ENCODE measurements around the gene SMAD7. TPM values are rescaled to one million over a fixed set of nuclear protein-coding genes. Genes with fewer than 3 reads are reported as not detected.

The SMAD7 gene
- total RNA-seq, 2 donors from 2014 or later, result 21.2 to 21.6 TPM

- H3K4me3 ChIP-seq, result no peak overlapping the region
- TF ChIP-seq CTCF (IDR thresholded peaks at IDR 0.05), result no peak
- no peaks in the 10 kb centered on the region for H3K9me3 ChIP-seq
- peak overlapping the region in 1 of 2 donors; percentile 68 for H3K9ac ChIP-seq (ENCODE audit: low read depth in 2 of 2, low read length in 2 of 2)
- no peaks in the 10 kb centered on the region for H3K36me3 ChIP-seq
- peaks cover 82% of the 10 kb centered on the region for H3K4me1 ChIP-seq
- intact Hi-C loops (cut with DNase I), result no loop called here
- DNase-seq, result no peak
- no peaks in the 10 kb centered on the region for H3K27me3 ChIP-seq
- H3K27ac ChIP-seq, result peak overlapping the region; percentile 18
These were observed 23.3 kb downstream of the SMAD7 start for GRCh38 chr18:48927286-48928080.

DNA sequence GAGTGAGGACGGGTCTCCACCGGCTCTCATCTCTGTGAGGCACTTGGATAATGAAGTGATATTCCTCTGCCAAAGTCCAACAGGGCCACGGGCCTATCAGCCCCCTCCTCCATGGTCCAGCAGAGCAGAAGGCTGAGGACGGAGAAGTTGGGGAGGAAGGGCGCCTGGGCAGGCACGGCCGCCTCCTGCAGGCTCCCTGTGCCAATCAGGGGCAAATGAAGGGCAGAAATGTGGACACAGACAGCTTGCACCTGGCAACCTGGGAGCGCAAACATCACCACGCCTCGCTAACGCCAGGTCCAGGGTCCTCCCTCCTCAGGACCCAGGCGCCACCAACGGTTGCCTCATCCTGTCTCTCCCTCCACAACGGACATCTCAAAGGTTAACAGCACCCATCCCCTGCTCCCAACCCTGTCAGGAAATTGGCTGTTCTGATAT is 24.3 kb downstream of the SMAD7 start:
- Histone ChIP-seq H3K27me3 (no peaks in the 10 kb centered on the region), H3K4me3 (no peak overlapping the region)

GRCh38 chr18:48925491-48925780 is 25.3 kb downstream of the SMAD7 start:
- H3K9ac ChIP-seq (ENCODE audit: low read depth in 2 of 2, low read length in 2 of 2), result no peak overlapping the region
- intact Hi-C loops (cut with DNase I), result no loop called here
- H3K9me3 ChIP-seq, result no peaks in the 10 kb centered on the region
- no peak overlapping the region for H3K4me3 ChIP-seq
- DNase-seq, result no peak
- peak overlapping the region; percentile 66 for H3K27ac ChIP-seq
- no peak for TF ChIP-seq CTCF (IDR thresholded peaks at IDR 0.05)
- peaks cover 5% of the 10 kb centered on the region for H3K36me3 ChIP-seq
- no peaks in the 10 kb centered on the region for H3K27me3 ChIP-seq
- H3K4me1 ChIP-seq, result peaks cover 61% of the 10 kb centered on the region

More for the DNA sequence above, 24.3 kb downstream of the SMAD7 start:
- TF ChIP-seq CTCF (IDR thresholded peaks at IDR 0.05), result no peak
- Histone ChIP-seq H3K9me3 (no peaks in the 10 kb centered on the region), H3K9ac (ENCODE audit: low read depth in 2 of 2, low read length in 2 of 2) (peak overlapping the region in 1 of 2 donors; percentile 68), H3K27ac (no peak overlapping the region), H3K4me1 (peaks cover 71% of the 10 kb centered on the region), H3K36me3 (peaks cover under 1% of the 10 kb centered on the region)
- intact Hi-C loops (cut with DNase I), result no loop called here
- DNase-seq, result peak; percentile 84

- Histone ChIP-seq H3K27ac (peak overlapping the region; percentile 66), H3K4me1 (peaks cover 57% of the 10 kb centered on the region), H3K27me3 (no peaks in the 10 kb centered on the region), H3K9ac (ENCODE audit: low read depth in 2 of 2, low read length in 2 of 2) (peak overlapping the region in 1 of 2 donors; percentile 76), H3K9me3 (no peaks in the 10 kb centered on the region), H3K4me3 (no peak overlapping the region), H3K36me3 (peaks cover 5% of the 10 kb centered on the region)
- intact Hi-C loops (cut with DNase I), result no loop called here
- DNase-seq, result peak; percentile 33
- TF ChIP-seq CTCF (IDR thresholded peaks at IDR 0.05), result no peak
These were observed 25.9 kb downstream of the SMAD7 start for GRCh38 chr18:48924630-48925490.

DNA sequence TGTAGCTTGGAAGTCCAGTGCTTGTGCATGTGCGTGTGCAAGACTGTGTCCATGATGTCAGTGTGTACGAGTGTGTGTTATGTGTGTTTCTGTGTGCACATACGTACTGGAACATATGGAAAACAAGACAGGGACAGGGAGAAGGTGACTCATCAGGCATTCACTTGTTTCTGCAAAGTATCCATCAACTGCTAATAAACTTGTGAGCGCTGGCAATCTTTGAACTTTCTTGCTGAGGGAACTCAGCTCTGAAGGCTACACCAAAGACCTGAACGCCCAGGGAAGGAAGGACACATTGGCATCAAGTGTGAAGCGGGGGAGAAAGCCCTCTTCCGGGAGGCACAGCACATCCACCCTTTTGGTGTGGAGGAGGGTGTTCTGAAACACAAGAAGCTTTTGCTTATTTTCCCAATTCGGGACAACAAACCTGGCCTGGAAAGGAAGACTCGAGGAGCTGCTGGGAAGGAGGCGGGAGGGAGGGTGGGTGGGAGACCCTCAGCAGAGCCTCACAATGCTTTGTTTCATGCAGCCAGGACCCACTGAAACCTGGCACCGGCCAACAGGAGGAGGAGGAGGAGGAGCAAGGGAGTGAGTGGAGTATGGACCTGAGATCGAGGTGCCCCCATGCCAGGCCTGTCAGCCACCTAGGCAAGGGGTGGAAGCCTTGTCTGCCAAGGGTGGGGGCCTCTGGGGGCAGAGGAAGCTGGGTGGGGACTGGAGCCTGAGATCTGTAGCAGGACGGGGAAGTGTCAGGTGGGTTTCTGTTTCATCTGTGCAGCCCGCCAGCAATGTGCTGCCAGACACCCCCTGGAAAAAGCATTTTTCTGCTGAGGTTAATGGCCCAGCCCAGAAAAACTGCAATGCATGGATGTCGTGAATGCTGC is 26.8 kb downstream of the SMAD7 start:
- Histone ChIP-seq H3K36me3 (peaks cover 5% of the 10 kb centered on the region), H3K27ac (peak overlapping the region; percentile 66), H3K27me3 (no peaks in the 10 kb centered on the region), H3K4me3 (no peak overlapping the region), H3K4me1 (peaks cover 51% of the 10 kb centered on the region), H3K9ac (ENCODE audit: low read depth in 2 of 2, low read length in 2 of 2) (peak overlapping the region in 1 of 2 donors; percentile 76), H3K9me3 (no peaks in the 10 kb centered on the region)
- peak; percentile 31 for DNase-seq
- no peak for TF ChIP-seq CTCF (IDR thresholded peaks at IDR 0.05)
- intact Hi-C loops (cut with DNase I), result no loop called here
